GM23338 (cell line): ENCODE measurements around the gene PDIA5. TPM values are rescaled to one million over a fixed set of nuclear protein-coding genes. Genes with fewer than 3 reads are reported as not detected.

Source experiments
- ATAC-seq: fragments of 200-7000 bp; cut with Tn5 transposase; 3 replicates; pipeline ENCODE4 v1.9.1; 2020
- DNase-seq: peaks from one replicate; pipeline ENCODE4 v3.0.0-alpha.2; 2015; ENCODE audit warnings: low spot score
- H2AFZ ChIP-seq: fragments of 200-600 bp; sonication (generic); 2 replicates; pipeline ENCODE4 v1.8.0; 2016; ENCODE audit warnings: antibody characterized with exemption, mild to moderate bottlenecking, moderate library complexity
- H3F3A ChIP-seq: fragments of 200-600 bp; sonication (generic); replicated peaks from 2 replicates; pipeline ENCODE4 v1.8.0; 2017; ENCODE audit warnings: antibody characterized with exemption, mixed run types, low read depth
- H3K27ac ChIP-seq: fragments of 200-600 bp; sonication (generic); 2 replicates; pipeline ENCODE4 v1.6.1; 2016; ENCODE audit warnings: low read depth
- H3K27me3 ChIP-seq: fragments of 200-600 bp; sonication (generic); 2 replicates; pipeline ENCODE4 v1.8.0; 2016; ENCODE audit warnings: mild to moderate bottlenecking, mixed run types, moderate library complexity; ENCODE audit not compliant: insufficient read depth
- H3K36me3 ChIP-seq: fragments of 200-600 bp; sonication (generic); 2 replicates; pipeline ENCODE4 v1.8.0; 2016; ENCODE audit warnings: mild to moderate bottlenecking; ENCODE audit not compliant: insufficient read depth
- H3K4me1 ChIP-seq: fragments of 200-600 bp; sonication (generic); 2 replicates; pipeline ENCODE4 v1.8.0; 2016; ENCODE audit warnings: mild to moderate bottlenecking, moderate library complexity; ENCODE audit not compliant: insufficient read depth
- H3K4me2 ChIP-seq: fragments of 200-600 bp; sonication (generic); 2 replicates; pipeline ENCODE4 v1.7.1; 2017; ENCODE audit warnings: mixed run types
- H3K4me3 ChIP-seq: fragments of 200-600 bp; sonication (generic); 2 replicates; pipeline ENCODE4 v1.6.1; 2016; ENCODE audit warnings: mixed run types
- H3K79me2 ChIP-seq: fragments of 200-600 bp; sonication (generic); replicated peaks from 2 replicates; pipeline ENCODE4 v1.8.0; 2017; ENCODE audit warnings: mild to moderate bottlenecking; ENCODE audit not compliant: insufficient read depth
- H3K9me2 ChIP-seq: fragments of 200-600 bp; sonication (generic); 2 replicates; pipeline ENCODE4 v1.8.0; 2017; ENCODE audit not compliant: insufficient read depth
- H4K20me1 ChIP-seq: fragments of 200-600 bp; sonication (generic); replicated peaks from 2 replicates; pipeline ENCODE4 v1.8.0; 2017; ENCODE audit warnings: mild to moderate bottlenecking; ENCODE audit not compliant: insufficient read depth
- H3K27ac Mint-ChIP-seq: 2 replicates; pipeline ENCODE4 v1.8.0; 2020; ENCODE audit warnings: inconsistent platforms, mild to moderate bottlenecking, moderate library complexity, mixed read lengths
- H3K27me3 Mint-ChIP-seq: 3 replicates; pipeline ENCODE4 v1.8.0; 2022; ENCODE audit warnings: low read depth, mild to moderate bottlenecking, moderate library complexity, mixed read lengths, inconsistent platforms; ENCODE audit not compliant: insufficient read depth, poor library complexity
- H3K36me3 Mint-ChIP-seq: 3 replicates; pipeline ENCODE4 v1.8.0; 2021; ENCODE audit warnings: low read depth, mild to moderate bottlenecking, inconsistent platforms, moderate library complexity, mixed read lengths
- H3K4me1 Mint-ChIP-seq: 3 replicates; pipeline ENCODE4 v1.8.0; 2020; ENCODE audit warnings: mild to moderate bottlenecking, inconsistent platforms, mixed read lengths
- H3K4me3 Mint-ChIP-seq: 3 replicates; pipeline ENCODE4 v1.8.0; 2021; ENCODE audit warnings: moderate library complexity, mild to moderate bottlenecking, inconsistent platforms, mixed read lengths
- H3K9me3 Mint-ChIP-seq: 3 replicates; pipeline ENCODE4 v1.8.0; 2020; ENCODE audit warnings: moderate library complexity, mild to moderate bottlenecking, inconsistent platforms, mixed read lengths
- CREB1 ChIP-seq: fragments of 250-450 bp; sonication (Bioruptor Pico); IDR thresholded peaks from 2 replicates; pipeline ENCODE4 v1.5.0; 2020; ENCODE audit warnings: low read depth, mild to moderate bottlenecking, moderate library complexity
- EZH2 ChIP-seq: fragments of 200-600 bp; sonication (generic); IDR thresholded peaks from one replicate; pipeline ENCODE4 v1.8.0; 2017; ENCODE audit warnings: antibody characterized with exemption, mild to moderate bottlenecking, low read depth; ENCODE audit not compliant: unreplicated experiment
- NANOG ChIP-seq: IDR thresholded peaks from 2 replicates; pipeline ENCODE4 v1.6.1; 2016; ENCODE audit warnings: antibody characterized with exemption, borderline replicate concordance
- POLR2AphosphoS5 ChIP-seq: IDR thresholded peaks from 2 replicates; pipeline ENCODE4 v1.6.1; 2016; ENCODE audit warnings: antibody characterized with exemption, low read depth
- ZNF331 ChIP-seq: fragments of 250-450 bp; sonication (Bioruptor Pico); IDR thresholded peaks from 2 replicates; pipeline ENCODE4 v1.5.0; 2020; ENCODE audit warnings: low read depth, mild to moderate bottlenecking, moderate library complexity
- polyA plus RNA-seq: library from polyadenylated mRNA; unstranded; fragments of >200 nt; fragmentation: Nextera tagmentation; extraction: Ambion mirVana; gene quantifications from 2 replicates; pipeline ENCODE4 v1.2.1, GENCODE V29; 2016
- total RNA-seq: library from RNA; depleted of rRNA; stranded (reverse); fragments of >200 nt; shearing (Covaris generic); gene quantifications from 2 replicates; pipeline ENCODE4 v1.2.3, GENCODE V29; 2014
- TF ChIP-seq, protein P1 (sequence below): fragments of 250-450 bp; sonication (Bioruptor Pico); IDR thresholded peaks from 2 replicates; pipeline ENCODE4 v1.5.0; 2020; ENCODE audit warnings: mild to moderate bottlenecking, moderate library complexity
- TF ChIP-seq, protein P2 (sequence below): IDR thresholded peaks from 2 replicates; pipeline ENCODE4 v1.6.1; 2016; ENCODE audit warnings: antibody characterized with exemption
- TF ChIP-seq, protein P3 (sequence below): IDR thresholded peaks from one replicate; pipeline ENCODE4 v1.6.1; 2018; ENCODE audit warnings: antibody characterized with exemption; ENCODE audit not compliant: unreplicated experiment

Gene PDIA5
- total and polyA plus RNA-seq, 2 experiments from 2014 or later: 22.9 to 28.1 TPM

DNA sequence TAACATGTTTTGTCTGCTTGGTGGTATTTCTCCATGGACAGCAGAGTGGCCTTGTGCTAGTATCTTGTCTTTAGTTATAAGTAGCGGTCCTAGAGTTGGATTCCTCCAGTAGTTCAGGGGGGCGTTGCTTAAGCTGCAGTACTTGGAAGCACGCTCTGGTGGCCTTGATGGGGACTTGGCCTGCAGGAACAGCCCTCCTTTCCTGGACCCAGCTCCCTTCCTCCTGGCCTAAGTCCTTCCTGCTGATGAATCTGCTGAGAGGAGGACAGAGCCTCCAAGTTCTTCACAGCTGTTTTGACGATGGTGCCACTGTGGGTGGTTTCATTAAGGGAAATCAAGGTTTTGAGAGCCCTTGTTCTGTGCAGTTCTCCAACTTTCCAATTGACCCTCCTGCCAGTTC, 96.3 kb downstream of the PDIA5 start (continued):
- TF ChIP-seq, protein P1, sequence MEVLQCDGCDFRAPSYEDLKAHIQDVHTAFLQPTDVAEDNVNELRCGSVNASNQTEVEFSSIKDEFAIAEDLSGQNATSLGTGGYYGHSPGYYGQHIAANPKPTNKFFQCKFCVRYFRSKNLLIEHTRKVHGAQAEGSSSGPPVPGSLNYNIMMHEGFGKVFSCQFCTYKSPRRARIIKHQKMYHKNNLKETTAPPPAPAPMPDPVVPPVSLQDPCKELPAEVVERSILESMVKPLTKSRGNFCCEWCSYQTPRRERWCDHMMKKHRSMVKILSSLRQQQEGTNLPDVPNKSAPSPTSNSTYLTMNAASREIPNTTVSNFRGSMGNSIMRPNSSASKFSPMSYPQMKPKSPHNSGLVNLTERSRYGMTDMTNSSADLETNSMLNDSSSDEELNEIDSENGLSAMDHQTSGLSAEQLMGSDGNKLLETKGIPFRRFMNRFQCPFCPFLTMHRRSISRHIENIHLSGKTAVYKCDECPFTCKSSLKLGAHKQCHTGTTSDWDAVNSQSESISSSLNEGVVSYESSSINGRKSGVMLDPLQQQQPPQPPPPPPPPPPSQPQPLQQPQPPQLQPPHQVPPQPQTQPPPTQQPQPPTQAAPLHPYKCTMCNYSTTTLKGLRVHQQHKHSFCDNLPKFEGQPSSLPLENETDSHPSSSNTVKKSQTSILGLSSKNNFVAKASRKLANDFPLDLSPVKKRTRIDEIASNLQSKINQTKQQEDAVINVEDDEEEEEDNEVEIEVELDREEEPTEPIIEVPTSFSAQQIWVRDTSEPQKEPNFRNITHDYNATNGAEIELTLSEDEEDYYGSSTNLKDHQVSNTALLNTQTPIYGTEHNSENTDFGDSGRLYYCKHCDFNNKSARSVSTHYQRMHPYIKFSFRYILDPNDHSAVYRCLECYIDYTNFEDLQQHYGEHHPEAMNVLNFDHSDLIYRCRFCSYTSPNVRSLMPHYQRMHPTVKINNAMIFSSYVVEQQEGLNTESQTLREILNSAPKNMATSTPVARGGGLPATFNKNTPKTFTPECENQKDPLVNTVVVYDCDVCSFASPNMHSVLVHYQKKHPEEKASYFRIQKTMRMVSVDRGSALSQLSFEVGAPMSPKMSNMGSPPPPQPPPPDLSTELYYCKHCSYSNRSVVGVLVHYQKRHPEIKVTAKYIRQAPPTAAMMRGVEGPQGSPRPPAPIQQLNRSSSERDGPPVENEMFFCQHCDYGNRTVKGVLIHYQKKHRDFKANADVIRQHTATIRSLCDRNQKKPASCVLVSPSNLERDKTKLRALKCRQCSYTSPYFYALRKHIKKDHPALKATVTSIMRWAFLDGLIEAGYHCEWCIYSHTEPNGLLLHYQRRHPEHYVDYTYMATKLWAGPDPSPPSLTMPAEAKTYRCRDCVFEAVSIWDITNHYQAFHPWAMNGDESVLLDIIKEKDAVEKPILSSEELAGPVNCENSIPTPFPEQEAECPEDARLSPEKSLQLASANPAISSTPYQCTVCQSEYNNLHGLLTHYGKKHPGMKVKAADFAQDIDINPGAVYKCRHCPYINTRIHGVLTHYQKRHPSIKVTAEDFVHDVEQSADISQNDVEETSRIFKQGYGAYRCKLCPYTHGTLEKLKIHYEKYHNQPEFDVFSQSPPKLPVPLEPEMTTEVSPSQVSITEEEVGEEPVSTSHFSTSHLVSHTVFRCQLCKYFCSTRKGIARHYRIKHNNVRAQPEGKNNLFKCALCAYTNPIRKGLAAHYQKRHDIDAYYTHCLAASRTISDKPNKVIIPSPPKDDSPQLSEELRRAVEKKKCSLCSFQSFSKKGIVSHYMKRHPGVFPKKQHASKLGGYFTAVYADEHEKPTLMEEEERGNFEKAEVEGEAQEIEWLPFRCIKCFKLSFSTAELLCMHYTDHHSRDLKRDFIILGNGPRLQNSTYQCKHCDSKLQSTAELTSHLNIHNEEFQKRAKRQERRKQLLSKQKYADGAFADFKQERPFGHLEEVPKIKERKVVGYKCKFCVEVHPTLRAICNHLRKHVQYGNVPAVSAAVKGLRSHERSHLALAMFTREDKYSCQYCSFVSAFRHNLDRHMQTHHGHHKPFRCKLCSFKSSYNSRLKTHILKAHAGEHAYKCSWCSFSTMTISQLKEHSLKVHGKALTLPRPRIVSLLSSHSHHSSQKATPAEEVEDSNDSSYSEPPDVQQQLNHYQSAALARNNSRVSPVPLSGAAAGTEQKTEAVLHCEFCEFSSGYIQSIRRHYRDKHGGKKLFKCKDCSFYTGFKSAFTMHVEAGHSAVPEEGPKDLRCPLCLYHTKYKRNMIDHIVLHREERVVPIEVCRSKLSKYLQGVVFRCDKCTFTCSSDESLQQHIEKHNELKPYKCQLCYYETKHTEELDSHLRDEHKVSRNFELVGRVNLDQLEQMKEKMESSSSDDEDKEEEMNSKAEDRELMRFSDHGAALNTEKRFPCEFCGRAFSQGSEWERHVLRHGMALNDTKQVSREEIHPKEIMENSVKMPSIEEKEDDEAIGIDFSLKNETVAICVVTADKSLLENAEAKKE (CRISPR knock-in tag): no peak
- no peak for TF ChIP-seq POLR2AphosphoS5
- TF ChIP-seq, protein P2, sequence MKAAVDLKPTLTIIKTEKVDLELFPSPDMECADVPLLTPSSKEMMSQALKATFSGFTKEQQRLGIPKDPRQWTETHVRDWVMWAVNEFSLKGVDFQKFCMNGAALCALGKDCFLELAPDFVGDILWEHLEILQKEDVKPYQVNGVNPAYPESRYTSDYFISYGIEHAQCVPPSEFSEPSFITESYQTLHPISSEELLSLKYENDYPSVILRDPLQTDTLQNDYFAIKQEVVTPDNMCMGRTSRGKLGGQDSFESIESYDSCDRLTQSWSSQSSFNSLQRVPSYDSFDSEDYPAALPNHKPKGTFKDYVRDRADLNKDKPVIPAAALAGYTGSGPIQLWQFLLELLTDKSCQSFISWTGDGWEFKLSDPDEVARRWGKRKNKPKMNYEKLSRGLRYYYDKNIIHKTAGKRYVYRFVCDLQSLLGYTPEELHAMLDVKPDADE: no peak

DNA sequence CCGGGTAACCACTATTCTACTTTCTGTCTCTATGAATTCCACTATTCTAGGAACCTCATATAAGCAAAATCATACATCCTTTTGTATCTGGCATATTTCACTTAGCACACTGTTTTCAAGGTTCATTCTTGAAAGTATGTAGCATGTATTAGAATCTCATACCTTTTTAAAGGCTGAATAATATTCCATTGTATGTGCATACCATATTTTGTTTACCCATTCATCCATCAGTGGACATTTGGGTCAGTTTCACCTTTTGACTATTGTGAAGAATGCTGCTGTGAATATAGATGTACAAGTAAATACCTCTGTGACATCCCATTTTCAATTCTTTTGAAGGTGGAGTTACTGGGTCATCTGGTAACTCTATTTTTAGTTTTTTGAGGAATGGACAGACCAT, 98.3 kb downstream of the PDIA5 start:
- Mint-ChIP-seq H3K36me3 (peaks cover 55% of the 10 kb centered on the region), H3K27ac (no peak overlapping the region), H3K27me3 (peaks cover 5% of the 10 kb centered on the region), H3K4me3 (no peak overlapping the region), H3K9me3 (peaks cover 11% of the 10 kb centered on the region), H3K4me1 (peaks cover 3% of the 10 kb centered on the region; the same call in 1 of the 3 replicates)
- H3F3A ChIP-seq: no peaks in the 10 kb centered on the region
- H3K4me3 ChIP-seq: no peak overlapping the region
- no peak overlapping the region for H3K4me2 ChIP-seq
- H3K9me2 ChIP-seq: no peaks in the 10 kb centered on the region
- H3K79me2 ChIP-seq: no peaks in the 10 kb centered on the region
- ATAC-seq: no peak
- H4K20me1 ChIP-seq: no peaks in the 10 kb centered on the region
- DNase-seq: no peak
- H3K27ac ChIP-seq: no peak overlapping the region
- peaks cover 14% of the 10 kb centered on the region; the same call in 1 of the 2 replicates for H3K36me3 ChIP-seq
- H2AFZ ChIP-seq: no peak overlapping the region
- no peaks in the 10 kb centered on the region for H3K4me1 ChIP-seq
- no peaks in the 10 kb centered on the region for H3K27me3 ChIP-seq
- no peak for TF ChIP-seq CREB1 (CRISPR knock-in tag)
- TF ChIP-seq, protein P3, sequence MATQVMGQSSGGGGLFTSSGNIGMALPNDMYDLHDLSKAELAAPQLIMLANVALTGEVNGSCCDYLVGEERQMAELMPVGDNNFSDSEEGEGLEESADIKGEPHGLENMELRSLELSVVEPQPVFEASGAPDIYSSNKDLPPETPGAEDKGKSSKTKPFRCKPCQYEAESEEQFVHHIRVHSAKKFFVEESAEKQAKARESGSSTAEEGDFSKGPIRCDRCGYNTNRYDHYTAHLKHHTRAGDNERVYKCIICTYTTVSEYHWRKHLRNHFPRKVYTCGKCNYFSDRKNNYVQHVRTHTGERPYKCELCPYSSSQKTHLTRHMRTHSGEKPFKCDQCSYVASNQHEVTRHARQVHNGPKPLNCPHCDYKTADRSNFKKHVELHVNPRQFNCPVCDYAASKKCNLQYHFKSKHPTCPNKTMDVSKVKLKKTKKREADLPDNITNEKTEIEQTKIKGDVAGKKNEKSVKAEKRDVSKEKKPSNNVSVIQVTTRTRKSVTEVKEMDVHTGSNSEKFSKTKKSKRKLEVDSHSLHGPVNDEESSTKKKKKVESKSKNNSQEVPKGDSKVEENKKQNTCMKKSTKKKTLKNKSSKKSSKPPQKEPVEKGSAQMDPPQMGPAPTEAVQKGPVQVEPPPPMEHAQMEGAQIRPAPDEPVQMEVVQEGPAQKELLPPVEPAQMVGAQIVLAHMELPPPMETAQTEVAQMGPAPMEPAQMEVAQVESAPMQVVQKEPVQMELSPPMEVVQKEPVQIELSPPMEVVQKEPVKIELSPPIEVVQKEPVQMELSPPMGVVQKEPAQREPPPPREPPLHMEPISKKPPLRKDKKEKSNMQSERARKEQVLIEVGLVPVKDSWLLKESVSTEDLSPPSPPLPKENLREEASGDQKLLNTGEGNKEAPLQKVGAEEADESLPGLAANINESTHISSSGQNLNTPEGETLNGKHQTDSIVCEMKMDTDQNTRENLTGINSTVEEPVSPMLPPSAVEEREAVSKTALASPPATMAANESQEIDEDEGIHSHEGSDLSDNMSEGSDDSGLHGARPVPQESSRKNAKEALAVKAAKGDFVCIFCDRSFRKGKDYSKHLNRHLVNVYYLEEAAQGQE: no peak
- TF ChIP-seq NANOG: no peak
- TF ChIP-seq POLR2AphosphoS5: no peak
- no peak for TF ChIP-seq EZH2
- no peak for TF ChIP-seq ZNF331 (CRISPR knock-in tag)
